IMR-90 (cell line): ENCODE results near the gene CLMP. TPM values are rescaled to one million over a fixed set of nuclear protein-coding genes. Genes with fewer than 3 reads are reported as not detected.

ENCODE experiments used
- ATAC-seq: fragments of 200-7000 bp; cut with Tn5 transposase; 2 replicates; pipeline ENCODE4 v1.9.1; 2020; ENCODE audit warnings: low read depth, mild to moderate bottlenecking, moderate library complexity
- BruUV-seq: library from RNA; stranded (reverse); fragments of 400-500 nt; replicated peaks from 2 replicates; lab custom pipeline; 2021; lab: Mats Ljungman, UMichigan
- CTCF ChIA-PET: fragments of 300-600 bp; formaldehyde crosslinking; extraction: SDS; loops from one replicate; lab custom pipeline; 2021; ENCODE audit warnings: antibody characterized with exemption; lab: Yijun Ruan, JAX
- POLR2A ChIA-PET: fragments of 300-600 bp; sonication (Branson Sonifier 250); formaldehyde crosslinking; loops from one replicate; lab custom pipeline; 2022; ENCODE audit warnings: antibody characterized with exemption; ENCODE audit not compliant: unreplicated experiment; lab: Charles Lee
- DNase-seq: peaks from one replicate; pipeline ENCODE4 v3.0.0; 2013
- H2AFZ ChIP-seq: replicated peaks from 2 replicates; pipeline ENCODE3; 2013; ENCODE audit warnings: low read length, mild to moderate bottlenecking; ENCODE audit not compliant: poor library complexity
- H2AK5ac ChIP-seq: 2 replicates; pipeline ENCODE4 v1.6.1; 2013; ENCODE audit warnings: low read depth, low read length, inconsistent platforms
- H2AK9ac ChIP-seq: replicated peaks from 2 replicates; pipeline ENCODE3; 2013; ENCODE audit warnings: mild to moderate bottlenecking, low read depth, low read length, moderate library complexity; ENCODE audit not compliant: poor library complexity
- H2BK120ac ChIP-seq: 2 replicates; pipeline ENCODE4 v1.6.1; 2013; ENCODE audit warnings: low read depth, low read length, inconsistent platforms
- H2BK15ac ChIP-seq: 3 replicates; pipeline ENCODE4 v1.6.1; 2013; ENCODE audit warnings: low read depth, low read length, inconsistent platforms
- H2BK20ac ChIP-seq: 2 replicates; pipeline ENCODE4 v1.6.1; 2013; ENCODE audit warnings: low read depth, mild to moderate bottlenecking, inconsistent platforms, low read length, moderate library complexity
- H2BK5ac ChIP-seq: 2 replicates; pipeline ENCODE4 v1.6.1; 2013; ENCODE audit warnings: mild to moderate bottlenecking, low read depth, low read length, inconsistent platforms; ENCODE audit not compliant: poor library complexity, severe bottlenecking
- H3K14ac ChIP-seq: replicated peaks from 2 replicates; pipeline ENCODE4 v1.6.1; 2013; ENCODE audit warnings: low read depth, low read length, inconsistent platforms
- H3K18ac ChIP-seq: 2 replicates; pipeline ENCODE4 v1.6.1; 2013; ENCODE audit warnings: low read depth, low read length, control low read depth
- H3K23ac ChIP-seq: 2 replicates; pipeline ENCODE4 v1.6.1; 2013; ENCODE audit warnings: low read depth, low read length, inconsistent platforms
- H3K27ac ChIP-seq: 2 replicates; pipeline ENCODE4 v1.5.1; 2013; ENCODE audit warnings: mild to moderate bottlenecking, control low read depth, low read length; ENCODE audit not compliant: insufficient read depth
- H3K27me3 ChIP-seq: 2 replicates; pipeline ENCODE4 v1.6.1; 2013; ENCODE audit warnings: low read length; ENCODE audit not compliant: control insufficient read depth, insufficient read depth
- H3K36me3 ChIP-seq: 2 replicates; pipeline ENCODE4 v1.6.1; 2013; ENCODE audit warnings: low read length, mixed read lengths; ENCODE audit not compliant: control insufficient read depth, insufficient read depth
- H3K4ac ChIP-seq: 2 replicates; pipeline ENCODE4 v1.6.1; 2013; ENCODE audit warnings: low read depth, low read length, inconsistent platforms
- H3K4me1 ChIP-seq: 2 replicates; pipeline ENCODE4 v1.6.1; 2013; ENCODE audit warnings: low read length, mixed read lengths; ENCODE audit not compliant: control insufficient read depth, insufficient read depth
- H3K4me2 ChIP-seq: 2 replicates; pipeline ENCODE4 v1.6.1; 2013; ENCODE audit warnings: low read depth, mild to moderate bottlenecking, control low read depth, low read length, moderate library complexity
- H3K4me3 ChIP-seq: 2 replicates; pipeline ENCODE4 v1.5.1; 2013; ENCODE audit warnings: low read depth, mild to moderate bottlenecking, control low read depth, low read length, moderate library complexity; ENCODE audit not compliant: insufficient read depth
- H3K56ac ChIP-seq: 2 replicates; pipeline ENCODE4 v1.6.1; 2013; ENCODE audit warnings: low read length, inconsistent platforms; ENCODE audit not compliant: insufficient read depth; ENCODE audit errors: extremely low read depth
- H3K79me1 ChIP-seq, 2 experiments: 2 replicates each; pipeline ENCODE4 v1.6.1; 2013; ENCODE audit warnings: low read length in 2 of 2, inconsistent platforms in 1 of 2, low read depth in 1 of 2
- H3K9ac ChIP-seq: 2 replicates; pipeline ENCODE4 v1.6.1; 2013; ENCODE audit warnings: low read depth, low read length, control low read depth
- H3K9me1 ChIP-seq: 2 replicates; pipeline ENCODE4 v1.6.1; 2013; ENCODE audit warnings: low read length, inconsistent platforms; ENCODE audit not compliant: insufficient read depth
- H3K9me3 ChIP-seq: 2 replicates; pipeline ENCODE4 v1.6.1; 2013; ENCODE audit warnings: low read length; ENCODE audit not compliant: control insufficient read depth, insufficient read depth
- H4K20me1 ChIP-seq: 2 replicates; pipeline ENCODE4 v1.6.1; 2013; ENCODE audit warnings: low read length, inconsistent platforms; ENCODE audit not compliant: insufficient read depth
- H4K5ac ChIP-seq: 2 replicates; pipeline ENCODE4 v1.6.1; 2013; ENCODE audit warnings: mild to moderate bottlenecking, low read depth, low read length, control low read depth
- H4K8ac ChIP-seq, 2 experiments: 2 replicates each; pipeline ENCODE4 v1.6.1; 2013; ENCODE audit warnings: low read depth in 2 of 2, low read length in 2 of 2, control low read depth in 1 of 2, inconsistent platforms in 1 of 2
- H4K91ac ChIP-seq: 2 replicates; pipeline ENCODE4 v1.6.1; 2013; ENCODE audit warnings: low read depth, low read length, inconsistent platforms; ENCODE audit not compliant: insufficient read depth
- ELK1 ChIP-seq: fragments of 150-350 bp; IDR thresholded peaks from 2 replicates; pipeline ENCODE4 v1.6.1; 2016; ENCODE audit warnings: low read depth, mild to moderate bottlenecking, low read length, moderate library complexity, borderline replicate concordance
- FOS ChIP-seq: fragments of 150-350 bp; IDR thresholded peaks from 2 replicates; pipeline ENCODE4 v1.6.1; 2016; ENCODE audit warnings: low read depth, low read length
- MAFK ChIP-seq: IDR thresholded peaks from 2 replicates; pipeline ENCODE4 v1.6.1; 2012; ENCODE audit warnings: low read depth, low read length, improper control_type of control experiment
- MAZ ChIP-seq: IDR thresholded peaks from 2 replicates; pipeline ENCODE4 v1.6.1; 2012; ENCODE audit warnings: low read depth, mild to moderate bottlenecking, low read length, improper control_type of control experiment, moderate library complexity, borderline replicate concordance
- MXI1 ChIP-seq: IDR thresholded peaks from 2 replicates; pipeline ENCODE4 v1.6.1; 2012; ENCODE audit warnings: low read depth, mild to moderate bottlenecking, low read length, moderate library complexity, borderline replicate concordance
- RFX5 ChIP-seq: IDR thresholded peaks from 2 replicates; pipeline ENCODE4 v1.8.0; 2012; ENCODE audit warnings: low read depth, mild to moderate bottlenecking, low read length, moderate library complexity
- SMC3 ChIP-seq: fragments of 150-350 bp; IDR thresholded peaks from 2 replicates; pipeline ENCODE4 v1.6.1; 2016; ENCODE audit warnings: low read depth, mild to moderate bottlenecking, antibody characterized with exemption, low read length, moderate library complexity
- WGBS, 2 experiments: methylation state at CpG; one replicate each; pipeline versions ENCODE4 v1.1.5 to v1.1.7; 2013; ENCODE audit warnings: missing lambda C conversion rate in 2 of 2; ENCODE audit not compliant: insufficient read length in 1 of 2; ENCODE audit errors: extremely low coverage in 2 of 2; 5-methylcytosine and 5-hydroxymethylcytosine counted together
- dilution Hi-C: fragments of 300-500 bp; cut with HindIII; formaldehyde crosslinking; loops from one replicate; pipeline ENCODE4 v1.14.3; 2018; ENCODE audit warnings: low sequenced_read_pairs; ENCODE audit not compliant: unreplicated experiment
- in situ Hi-C: fragments of 300-500 bp; cut with MboI; formaldehyde crosslinking; loops from 3 replicates; pipeline ENCODE4 v1.14.3; 2019; ENCODE audit warnings: low sequenced_read_pairs, inconsistent platforms, mixed read lengths
- intact Hi-C: fragments of 100-400 bp; cut with micrococcal nuclease; formaldehyde crosslinking; loops from 2 replicates; pipeline ENCODE4 v1.10.0; 2022
- polyA plus RNA-seq, 3 experiments: library from polyadenylated mRNA; depleted of rRNA; stranded (reverse); fragments of >200 nt; gene quantifications; 2 replicates each; pipeline ENCODE4 v1.2.3, GENCODE V29; 2012; ENCODE audit warnings: low replicate concordance in 1 of 3
- total RNA-seq: library from RNA; depleted of rRNA; stranded (reverse); fragments of >200 nt; gene quantifications from 2 replicates; pipeline ENCODE4 v1.2.3, GENCODE V29; 2012

CLMP gene
- total and polyA plus RNA-seq, 2 of the 4 experiments (the other 2 are of a cell fraction), result 54.7 to 95.7 TPM

GRCh38 chr11:123034597-123034996 lies 160.5 kb downstream of the CLMP start:
- ChIA-PET CTCF (interaction anchor here (1.1 to 2.1 kb wide), 3 partner anchors 10 to 14 kb away, joined by 3 to 8 read pairs (median 4); no protein-coding TSS in a partner anchor), POLR2A (interaction anchor here (0.6 kb wide), 1 partner anchor 286 kb away, joined by 3 read pairs; no protein-coding TSS in a partner anchor)
- H2BK20ac ChIP-seq, result no peak overlapping the region
- no peak overlapping the region for H3K27ac ChIP-seq
- no peak overlapping the region for H3K56ac ChIP-seq
- BruUV-seq, result no TSS peak
- no peak overlapping the region for H2BK120ac ChIP-seq
- H2BK15ac ChIP-seq, result no peak overlapping the region
- H4K5ac ChIP-seq, result no peak overlapping the region
- 80% methylated on average over 3 of the region's 6 CpGs; no CpG with 5 or more reads in 1 of the 2 experiments for WGBS, 2 experiments
- no peak overlapping the region for H3K9ac ChIP-seq
- H3K4me2 ChIP-seq, result no peak overlapping the region
- H3K9me1 ChIP-seq, result no peaks in the 10 kb centered on the region
- no peak overlapping the region for H4K8ac ChIP-seq
- H2AK5ac ChIP-seq, result no peak overlapping the region
- H4K20me1 ChIP-seq, result no peaks in the 10 kb centered on the region
- intact Hi-C loops, result no loop called here
- no peaks in the 10 kb centered on the region for H3K79me1 ChIP-seq
- TF ChIP-seq RFX5, result no peak
- no peak for TF ChIP-seq FOS
- no peak for TF ChIP-seq ELK1
- TF ChIP-seq MAZ, result no peak
- no peak for TF ChIP-seq SMC3
- no peak for TF ChIP-seq MXI1
- no peak for TF ChIP-seq MAFK
- H3K23ac ChIP-seq, result no peak overlapping the region
- DNase-seq, result no peak
- H3K4me3 ChIP-seq, result no peak overlapping the region
- no peak overlapping the region for H2BK5ac ChIP-seq
- dilution Hi-C loops, result loop anchor here (25.0 kb wide), 1 partner anchor 172 kb away; no protein-coding TSS in a partner anchor
- no peak overlapping the region for H3K18ac ChIP-seq
- ATAC-seq, result no peak
- H4K91ac ChIP-seq, result no peak overlapping the region
- no peak overlapping the region for H3K4ac ChIP-seq
- H3K9me3 ChIP-seq, result no peaks in the 10 kb centered on the region
- H2AFZ ChIP-seq, result no peak overlapping the region
- H3K4me1 ChIP-seq, result no peaks in the 10 kb centered on the region
- in situ Hi-C loops, result no loop called here
- no peaks in the 10 kb centered on the region for H3K36me3 ChIP-seq
- H2AK9ac ChIP-seq, result no peak overlapping the region
- H3K27me3 ChIP-seq, result peaks cover 8% of the 10 kb centered on the region
- H3K14ac ChIP-seq, result no peak overlapping the region
